ENCODE measurements around the gene KLF13. TPM values are rescaled to one million over a fixed set of nuclear protein-coding genes. Genes with fewer than 3 reads are reported as not detected.

KLF13 gene
- total RNA-seq, 1 experiment from 2014 or later = 60.1 TPM

- no TSS peak for BruUV-seq (replicated peaks)
- no peaks in the 10 kb centered on the region for H4K20me1 ChIP-seq (ENCODE audit: insufficient read depth)
- no peak overlapping the region for H3K4me3 ChIP-seq (replicated peaks in 1 of 2; ENCODE audit: low read depth in 1 of 2, low read length in 2 of 2)
- DNase-seq (ENCODE audit: low read depth, low spot score) (no peak), ATAC-seq (no peak)
- TF ChIP-seq ATF3 (IDR thresholded peaks at IDR 0.05) = no peak
- TF ChIP-seq CTCF (IDR thresholded peaks at IDR 0.05 in 2 of 3, conservative IDR thresholded peaks at IDR 0.05 in 1 of 3; ENCODE audit: borderline replicate concordance in 1 of 3, insufficient read depth in 1 of 3, low read depth in 2 of 3, low read length in 2 of 3) = no peak
- no peak for TF ChIP-seq FOSL1 (IDR thresholded peaks at IDR 0.05; ENCODE audit: low read depth)
- TF ChIP-seq CEBPB (IDR thresholded peaks at IDR 0.05; ENCODE audit: low read depth) = no peak
- no peak for TF ChIP-seq ELF1 (IDR thresholded peaks at IDR 0.05; ENCODE audit: borderline replicate concordance, low read depth)
- no peak for TF ChIP-seq EZH2phosphoT487 (IDR thresholded peaks at IDR 0.05; ENCODE audit: borderline replicate concordance)
- no peak for TF ChIP-seq YY1 (IDR thresholded peaks at IDR 0.05; ENCODE audit: extremely low read depth, insufficient replicate concordance, low read depth, low read length)
- no peak for TF ChIP-seq SIN3A (IDR thresholded peaks at IDR 0.05; ENCODE audit: low read depth)
- TF ChIP-seq EGR1 (IDR thresholded peaks at IDR 0.05; ENCODE audit: low read depth) = no peak
- no peak for TF ChIP-seq MAX (IDR thresholded peaks at IDR 0.05)
- TF ChIP-seq REST (IDR thresholded peaks at IDR 0.05; ENCODE audit: low read depth) = no peak
- no peak for TF ChIP-seq ZFX (IDR thresholded peaks at IDR 0.05)
- no peaks in the 10 kb centered on the region for H3K27me3 ChIP-seq (ENCODE audit: insufficient read depth, low read length)
- no peaks in the 10 kb centered on the region for H3K36me3 ChIP-seq (ENCODE audit: control insufficient read depth in 1 of 2, insufficient read depth in 2 of 2, low read length in 2 of 2)
- no peak overlapping the region for H3K27ac ChIP-seq (ENCODE audit: low read depth, low read length)
- intact Hi-C loops (cut with micrococcal nuclease) = no loop called here
- H3K9me2 ChIP-seq (ENCODE audit: insufficient read depth) = no peaks in the 10 kb centered on the region
- CTCF ChIA-PET = no interaction called here
- no peak overlapping the region for H2AFZ ChIP-seq (ENCODE audit: low read depth, low read length, poor library complexity, severe bottlenecking)
- no peak overlapping the region for H3K4me2 ChIP-seq (ENCODE audit: low read length)
- H3K9ac ChIP-seq (ENCODE audit: low read length) = no peak overlapping the region
- peaks cover 7% of the 10 kb centered on the region in 2 experiments; a peak in 3 of 4 replicates for H3K4me1 ChIP-seq (ENCODE audit: control insufficient read depth in 1 of 2, insufficient read depth in 2 of 2, low read length in 2 of 2)
- no peaks in the 10 kb centered on the region for H3K9me3 ChIP-seq (ENCODE audit: control insufficient read depth in 1 of 2, insufficient read depth in 1 of 2, low read depth in 1 of 2, low read length in 2 of 2)
- RAD21 ChIA-PET (ENCODE audit: low non-redundant PET in 1 of 2, low total read pairs in 2 of 2, uncharacterized antibody in 2 of 2, unreplicated experiment in 2 of 2) = no interaction called here
- peaks cover 74% of the 10 kb centered on the region for H3K79me2 ChIP-seq (ENCODE audit: insufficient read depth, low read length)
- POLR2A ChIA-PET = no interaction called here
Observed at GRCh38 chr15:31338318-31338878, 11.8 kb downstream of the KLF13 start.

All from HCT116 (cell line).